Loucy (cell line): Measurements from ENCODE around the gene SMOC1.

ENCODE experiments used
- CTCF ChIP-seq: fragments of 200-600 bp; sonication (generic); conservative IDR thresholded peaks from 2 replicates; pipeline ENCODE4 v1.5.1; 2014; ENCODE audit warnings: mild to moderate bottlenecking, antibody characterized with exemption, low read length
- EZH2phosphoT487 ChIP-seq: fragments of 200-600 bp; IDR thresholded peaks from 2 replicates; pipeline ENCODE4 v1.6.1; 2018; ENCODE audit warnings: antibody characterized with exemption, mild to moderate bottlenecking, moderate library complexity, borderline replicate concordance

- no peak for TF ChIP-seq CTCF
- no peak for TF ChIP-seq EZH2phosphoT487
Observed at GRCh38 chr14:69895109-69895508, 15.9 kb downstream of the SMOC1 start.
